ENCODE data around the gene STX16. TPM values are rescaled to one million over a fixed set of nuclear protein-coding genes. Genes with fewer than 3 reads are reported as not detected.

Gene STX16
- polyA plus RNA-seq, 4 donors = 17.3 to 73.4 (median 34.9) TPM

GRCh38 chr20:58707770-58708169 is 56.7 kb downstream of the STX16 start:
- H3K27me3 ChIP-seq (ENCODE audit: control insufficient read depth in 3 of 3, insufficient read depth in 3 of 3, low read length in 3 of 3) = no peaks in the 10 kb centered on the region
- FAIRE-seq (no peak), DNase-seq (no peak)
- 96 to 98% (median 97%) methylated on average over 10 of the region's 10 CpGs for WGBS, 3 donors
- H3K9me3 ChIP-seq (ENCODE audit: control insufficient read depth in 2 of 2, insufficient read depth in 1 of 2, low read depth in 1 of 2, low read length in 1 of 2) = peaks cover 0 to 7% of the 10 kb centered on the region in 2 donors
- no peak overlapping the region for H3K4me3 ChIP-seq (ENCODE audit: low read depth in 1 of 3, low read length in 3 of 3)
- no peaks in the 10 kb centered on the region for H3K4me1 ChIP-seq (ENCODE audit: control insufficient read depth in 3 of 3, insufficient read depth in 2 of 3, low read depth in 1 of 3, low read length in 2 of 3)
- peaks cover 0 to 38% (median 6%) of the 10 kb centered on the region in 3 donors for H3K36me3 ChIP-seq (ENCODE audit: control insufficient read depth in 3 of 3, insufficient read depth in 2 of 3, low read depth in 1 of 3, low read length in 3 of 3)
- H3K27ac ChIP-seq (ENCODE audit: low read depth in 1 of 3, low read length in 2 of 3) = no peak overlapping the region

GRCh38 chr20:58708246-58708931 is 57.3 kb downstream of the STX16 start:
- no peaks in the 10 kb centered on the region for H3K4me1 ChIP-seq (ENCODE audit: control insufficient read depth in 3 of 3, insufficient read depth in 2 of 3, low read depth in 1 of 3, low read length in 2 of 3)
- FAIRE-seq (no peak), DNase-seq (no peak)
- H3K27me3 ChIP-seq (ENCODE audit: control insufficient read depth in 3 of 3, insufficient read depth in 3 of 3, low read length in 3 of 3) = no peaks in the 10 kb centered on the region
- H3K36me3 ChIP-seq (ENCODE audit: control insufficient read depth in 3 of 3, insufficient read depth in 2 of 3, low read depth in 1 of 3, low read length in 3 of 3) = peaks cover 0 to 37% (median 4%) of the 10 kb centered on the region in 3 donors
- 92 to 96% (median 92%) methylated on average over 28 of the region's 28 CpGs for WGBS, 3 donors
- H3K4me3 ChIP-seq (ENCODE audit: low read depth in 1 of 3, low read length in 3 of 3) = no peak overlapping the region
- H3K9me3 ChIP-seq (ENCODE audit: control insufficient read depth in 2 of 2, insufficient read depth in 1 of 2, low read depth in 1 of 2, low read length in 1 of 2) = peaks cover 0 to 5% of the 10 kb centered on the region in 2 donors
- H3K27ac ChIP-seq (ENCODE audit: low read depth in 1 of 3, low read length in 2 of 3) = no peak overlapping the region

- Histone ChIP-seq H3K27ac (ENCODE audit: low read depth in 1 of 3, low read length in 2 of 3) (no peak overlapping the region), H3K4me3 (ENCODE audit: low read depth in 1 of 3, low read length in 3 of 3) (no peak overlapping the region), H3K27me3 (ENCODE audit: control insufficient read depth in 3 of 3, insufficient read depth in 3 of 3, low read length in 3 of 3) (no peaks in the 10 kb centered on the region), H3K36me3 (ENCODE audit: control insufficient read depth in 3 of 3, insufficient read depth in 2 of 3, low read depth in 1 of 3, low read length in 3 of 3) (peaks cover 0 to 35% (median 2%) of the 10 kb centered on the region in 3 donors), H3K4me1 (ENCODE audit: control insufficient read depth in 3 of 3, insufficient read depth in 2 of 3, low read depth in 1 of 3, low read length in 2 of 3) (no peaks in the 10 kb centered on the region), H3K9me3 (ENCODE audit: control insufficient read depth in 2 of 2, insufficient read depth in 1 of 2, low read depth in 1 of 2, low read length in 1 of 2) (peaks cover 0 to under 1% of the 10 kb centered on the region in 2 donors)
- DNase-seq (no peak), FAIRE-seq (no peak)
- WGBS, 3 donors = 84 to 87% (median 85%) methylated on average over 9 of the region's 9 CpGs
Measured at GRCh38 chr20:58709013-58709702, 58.1 kb downstream of the STX16 start.

GRCh38 chr20:58709703-58710039 is 58.6 kb downstream of the STX16 start:
- H3K36me3 ChIP-seq (ENCODE audit: control insufficient read depth in 3 of 3, insufficient read depth in 2 of 3, low read depth in 1 of 3, low read length in 3 of 3) = peaks cover 0 to 37% (median 2%) of the 10 kb centered on the region in 3 donors

GRCh38 chr20:58710481-58711265 is 59.6 kb downstream of the STX16 start:
- Histone ChIP-seq H3K9me3 (ENCODE audit: control insufficient read depth in 2 of 2, insufficient read depth in 1 of 2, low read depth in 1 of 2, low read length in 1 of 2) (no peaks in the 10 kb centered on the region), H3K27me3 (ENCODE audit: control insufficient read depth in 3 of 3, insufficient read depth in 3 of 3, low read length in 3 of 3) (no peaks in the 10 kb centered on the region), H3K36me3 (ENCODE audit: control insufficient read depth in 3 of 3, insufficient read depth in 2 of 3, low read depth in 1 of 3, low read length in 3 of 3) (peaks cover 0 to 37% (median 2%) of the 10 kb centered on the region in 3 donors), H3K4me3 (ENCODE audit: low read depth in 1 of 3, low read length in 3 of 3) (no peak overlapping the region), H3K4me1 (ENCODE audit: control insufficient read depth in 3 of 3, insufficient read depth in 2 of 3, low read depth in 1 of 3, low read length in 2 of 3) (no peaks in the 10 kb centered on the region), H3K27ac (ENCODE audit: low read depth in 1 of 3, low read length in 2 of 3) (no peak overlapping the region)
- FAIRE-seq (no peak), DNase-seq (no peak)
- 82 to 93% (median 84%) methylated on average over 15 to 17 of the region's 17 CpGs for WGBS, 3 donors

More at GRCh38 chr20:58709703-58710039, 58.6 kb downstream of the STX16 start:
- FAIRE-seq = no peak
- DNase-seq = no peak
- 90 to 96% (median 95%) methylated on average over 4 of the region's 4 CpGs for WGBS, 3 donors
- no peak overlapping the region for H3K27ac ChIP-seq (ENCODE audit: low read depth in 1 of 3, low read length in 2 of 3)
- H3K4me3 ChIP-seq (ENCODE audit: low read depth in 1 of 3, low read length in 3 of 3) = no peak overlapping the region
- H3K9me3 ChIP-seq (ENCODE audit: control insufficient read depth in 2 of 2, insufficient read depth in 1 of 2, low read depth in 1 of 2, low read length in 1 of 2) = no peaks in the 10 kb centered on the region
- H3K27me3 ChIP-seq (ENCODE audit: control insufficient read depth in 3 of 3, insufficient read depth in 3 of 3, low read length in 3 of 3) = no peaks in the 10 kb centered on the region
- no peaks in the 10 kb centered on the region for H3K4me1 ChIP-seq (ENCODE audit: control insufficient read depth in 3 of 3, insufficient read depth in 2 of 3, low read depth in 1 of 3, low read length in 2 of 3)

- peaks cover 0 to under 1% (median 0%) of the 10 kb centered on the region in 3 donors for H3K4me1 ChIP-seq (ENCODE audit: control insufficient read depth in 3 of 3, insufficient read depth in 2 of 3, low read depth in 1 of 3, low read length in 2 of 3)
- peaks cover 0 to 37% (median 2%) of the 10 kb centered on the region in 3 donors for H3K36me3 ChIP-seq (ENCODE audit: control insufficient read depth in 3 of 3, insufficient read depth in 2 of 3, low read depth in 1 of 3, low read length in 3 of 3)
- DNase-seq = no peak
- no peak overlapping the region for H3K27ac ChIP-seq (ENCODE audit: low read depth in 1 of 3, low read length in 2 of 3)
- no peaks in the 10 kb centered on the region for H3K9me3 ChIP-seq (ENCODE audit: control insufficient read depth in 2 of 2, insufficient read depth in 1 of 2, low read depth in 1 of 2, low read length in 1 of 2)
- H3K27me3 ChIP-seq (ENCODE audit: control insufficient read depth in 3 of 3, insufficient read depth in 3 of 3, low read length in 3 of 3) = no peaks in the 10 kb centered on the region
- no peak overlapping the region for H3K4me3 ChIP-seq (ENCODE audit: low read depth in 1 of 3, low read length in 3 of 3)
- no peak for FAIRE-seq
- 90 to 91% (median 91%) methylated on average over 21 of the region's 21 CpGs for WGBS, 3 donors
Measured at GRCh38 chr20:58711266-58712051, 60.4 kb downstream of the STX16 start.

GRCh38 chr20:58712151-58712791 is 61.2 kb downstream of the STX16 start:
- WGBS, 3 donors = 82 to 86% (median 86%) methylated on average over 19 of the region's 19 CpGs
- FAIRE-seq (no peak), DNase-seq (no peak)
- H3K36me3 ChIP-seq (ENCODE audit: control insufficient read depth in 3 of 3, insufficient read depth in 2 of 3, low read depth in 1 of 3, low read length in 3 of 3) = peaks cover 0 to 35% (median 2%) of the 10 kb centered on the region in 3 donors
- peaks cover 0 to 8% (median 0%) of the 10 kb centered on the region in 3 donors for H3K4me1 ChIP-seq (ENCODE audit: control insufficient read depth in 3 of 3, insufficient read depth in 2 of 3, low read depth in 1 of 3, low read length in 2 of 3)
- no peaks in the 10 kb centered on the region for H3K9me3 ChIP-seq (ENCODE audit: control insufficient read depth in 2 of 2, insufficient read depth in 1 of 2, low read depth in 1 of 2, low read length in 1 of 2)
- H3K4me3 ChIP-seq (ENCODE audit: low read depth in 1 of 3, low read length in 3 of 3) = no peak overlapping the region
- H3K27ac ChIP-seq (ENCODE audit: low read depth in 1 of 3, low read length in 2 of 3) = no peak overlapping the region
- H3K27me3 ChIP-seq (ENCODE audit: control insufficient read depth in 3 of 3, insufficient read depth in 3 of 3, low read length in 3 of 3) = no peaks in the 10 kb centered on the region
